T-helper 2 cell treated with Interferon-gamma antibody and Interleukin-4, amounts not matched to agents 100 ng/mL and 5 ng/mL, for 36 hours (primary cell): ENCODE results near the gene C22orf23. TPM values are rescaled to one million over a fixed set of nuclear protein-coding genes. Genes with fewer than 3 reads are reported as not detected.
"Not testable (repeated sequence)": the region's sequence is repeated elsewhere in the genome, so short reads cannot be mapped to it uniquely, and the experiment has no call there.

ENCODE experiments used
- intact Hi-C: fragments of 100-400 bp; cut with micrococcal nuclease; formaldehyde crosslinking; loops from one replicate; pipeline ENCODE4 v1.15.1; 2023
- total RNA-seq: library from RNA; stranded (reverse); gene quantifications from 2 replicates; pipeline ENCODE4 v1.2.3, GENCODE V29; 2022

Gene C22orf23
- total RNA-seq, 1 donor from 2014 or later, result not detected

DNA sequence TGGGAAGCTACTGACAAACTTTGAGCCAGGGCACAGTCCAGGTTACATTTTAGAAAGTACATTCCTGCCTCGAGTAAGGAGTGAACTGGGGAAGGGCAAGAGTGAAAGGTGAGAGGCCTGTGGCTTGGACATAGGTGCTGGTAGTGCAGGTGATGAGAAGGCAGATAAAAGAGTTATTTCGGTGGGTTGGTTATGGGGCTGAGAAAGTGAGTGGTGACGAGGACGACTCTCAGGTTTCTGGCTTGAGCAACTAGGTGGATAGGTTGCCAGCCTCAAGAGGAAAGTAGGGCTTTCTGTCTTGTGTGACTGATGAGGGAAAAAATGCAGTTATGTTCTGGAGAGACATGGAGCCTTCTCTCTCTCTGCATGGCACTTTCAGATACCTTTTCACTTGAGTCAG is 3.8 kb upstream of the C22orf23 start:
- intact Hi-C loops, result no loop called here

DNA sequence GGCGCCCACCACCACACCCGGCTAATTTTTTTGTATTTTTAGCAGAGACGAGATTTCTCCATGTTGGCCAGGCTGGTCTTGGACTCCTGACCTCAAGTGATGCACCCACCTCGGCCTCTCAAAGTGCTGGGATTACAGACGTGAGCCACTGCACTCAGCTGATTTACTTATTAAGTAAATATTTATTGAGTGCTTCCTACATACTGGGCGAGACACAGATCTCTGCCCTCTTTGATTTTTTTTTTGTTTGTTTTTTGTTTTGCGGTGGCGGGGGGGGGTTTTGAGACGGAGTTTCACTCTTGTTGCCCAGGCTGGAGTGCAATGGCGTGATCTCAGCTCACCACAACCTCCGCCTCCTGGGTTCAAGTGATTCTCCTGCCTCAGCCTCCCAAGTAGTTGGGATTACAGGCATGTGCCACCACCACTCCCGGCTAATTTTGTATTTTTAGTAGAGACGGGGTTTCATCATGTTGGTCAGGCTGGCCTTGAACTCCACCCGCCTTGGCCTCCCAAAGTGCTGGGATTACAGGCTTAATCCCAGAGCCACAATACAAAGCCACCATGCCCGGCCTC is 2.5 kb upstream of the C22orf23 start:
- intact Hi-C loops, result not testable (repeated sequence)

DNA sequence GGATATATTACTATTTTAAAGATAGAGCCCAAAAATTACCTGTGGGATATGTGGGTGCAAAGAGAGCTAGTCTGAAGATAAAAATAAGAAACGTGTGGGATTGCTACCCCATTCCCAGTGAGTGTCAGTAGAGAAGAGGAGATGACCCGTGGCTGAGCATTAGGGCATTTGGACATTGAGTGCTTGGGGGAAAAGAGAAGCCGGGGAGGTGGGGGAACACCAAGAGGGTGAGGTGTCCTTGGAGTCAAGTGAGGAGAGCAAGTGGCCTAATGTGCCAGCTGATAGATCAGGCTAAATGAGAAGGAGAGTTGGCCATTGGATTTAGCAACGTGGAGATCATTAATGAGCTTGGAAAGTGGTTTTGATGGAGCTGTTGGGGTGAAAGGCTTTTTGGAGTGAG is 1.3 kb upstream of the C22orf23 start:
- intact Hi-C loops, result loop anchor here (5.0 kb wide), 2 partner anchors 47 to 147 kb away; partner anchors contain the start of genes GCAT and MICALL1

- intact Hi-C loops, result loop anchor here (5.0 kb wide), 2 partner anchors 46 to 146 kb away; partner anchors contain the start of genes GCAT and MICALL1
These were observed 352 bp downstream of the C22orf23 start for GRCh38 chr22:37953062-37953436.

- intact Hi-C loops, result loop anchor here (5.0 kb wide), 2 partner anchors 45 to 145 kb away; partner anchors contain the start of genes GCAT and MICALL1
These were observed 772 bp downstream of the C22orf23 start for GRCh38 chr22:37952629-37953028.

DNA sequence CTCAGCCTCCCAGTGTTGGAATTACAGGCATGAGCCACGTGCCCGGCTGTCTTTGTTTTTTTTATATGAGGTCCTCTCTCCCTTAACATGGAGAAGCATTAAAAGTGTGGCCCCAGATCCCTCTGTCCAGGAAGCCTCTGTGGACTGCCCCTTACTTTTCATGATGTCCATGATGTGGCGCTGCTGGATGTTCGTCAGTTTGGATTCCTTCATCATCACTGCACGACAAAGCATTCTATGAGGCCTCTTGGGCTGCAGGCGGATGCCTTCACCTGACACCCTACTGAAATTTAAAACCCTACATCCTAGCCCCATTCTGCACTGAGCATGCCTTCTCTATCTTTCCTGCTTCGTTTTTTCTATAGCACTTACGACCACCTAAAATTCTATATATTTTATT is 2.1 kb downstream of the C22orf23 start:
- intact Hi-C loops, result loop anchor here (5.0 kb wide), 2 partner anchors 44 to 144 kb away; partner anchors contain the start of genes GCAT and MICALL1

DNA sequence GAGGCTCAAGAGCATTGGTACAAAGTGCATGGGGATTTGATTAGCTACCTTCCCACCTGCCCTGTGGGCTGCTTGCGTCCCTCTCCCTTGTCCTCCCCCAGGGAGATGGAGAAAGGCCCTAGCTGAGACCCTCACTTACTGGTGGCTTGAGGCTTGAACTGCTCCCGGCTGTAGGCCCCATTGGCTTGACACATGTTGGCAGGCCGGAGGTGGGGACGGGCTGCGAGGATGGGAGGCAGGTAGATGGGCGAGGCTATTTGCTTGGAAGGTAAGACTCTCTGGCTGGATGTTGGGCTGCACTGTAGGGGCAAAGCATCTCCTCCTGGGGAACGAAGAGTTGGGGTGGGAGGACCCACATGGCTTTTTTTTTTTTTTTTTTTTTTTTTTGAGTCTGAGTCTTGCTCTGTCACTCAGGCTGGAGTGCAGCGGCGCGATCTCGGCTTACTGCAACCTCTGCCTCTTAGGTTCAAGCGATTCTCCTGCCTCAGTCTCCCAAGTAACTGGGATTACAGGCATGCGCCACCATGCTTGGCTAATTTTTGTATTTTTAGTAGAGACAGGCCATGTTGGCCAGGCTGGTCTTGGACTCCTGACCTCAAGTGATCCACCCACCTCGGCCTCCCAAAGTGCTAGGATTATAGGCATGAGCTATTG is 6.1 kb downstream of the C22orf23 start:
- intact Hi-C loops, result not testable (repeated sequence)

- intact Hi-C loops, result not testable (repeated sequence)
These were observed 9.0 kb downstream of the C22orf23 start for GRCh38 chr22:37944423-37944822.

DNA sequence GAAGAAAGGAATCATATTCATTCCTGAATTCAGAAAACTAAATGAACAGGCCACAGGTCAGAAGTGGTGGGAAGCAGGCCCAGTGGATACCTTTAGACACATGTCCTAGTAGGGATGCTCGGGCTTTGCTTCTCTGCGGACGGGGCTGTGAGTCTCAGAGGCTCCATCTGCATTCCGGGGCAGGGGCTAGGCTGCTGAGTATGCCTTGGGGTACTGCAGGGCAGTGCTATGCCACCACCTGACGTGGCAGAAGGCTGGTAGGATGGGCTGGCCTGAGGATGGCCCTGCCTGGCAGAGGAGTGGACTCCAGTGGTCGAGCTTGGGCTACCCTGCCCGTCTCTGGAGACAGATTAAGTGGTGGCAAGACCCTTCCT is 9.6 kb downstream of the C22orf23 start:
- intact Hi-C loops, result no loop called here

GRCh38 chr22:37943136-37943824 is 10.1 kb downstream of the C22orf23 start:
- intact Hi-C loops, result no loop called here

DNA sequence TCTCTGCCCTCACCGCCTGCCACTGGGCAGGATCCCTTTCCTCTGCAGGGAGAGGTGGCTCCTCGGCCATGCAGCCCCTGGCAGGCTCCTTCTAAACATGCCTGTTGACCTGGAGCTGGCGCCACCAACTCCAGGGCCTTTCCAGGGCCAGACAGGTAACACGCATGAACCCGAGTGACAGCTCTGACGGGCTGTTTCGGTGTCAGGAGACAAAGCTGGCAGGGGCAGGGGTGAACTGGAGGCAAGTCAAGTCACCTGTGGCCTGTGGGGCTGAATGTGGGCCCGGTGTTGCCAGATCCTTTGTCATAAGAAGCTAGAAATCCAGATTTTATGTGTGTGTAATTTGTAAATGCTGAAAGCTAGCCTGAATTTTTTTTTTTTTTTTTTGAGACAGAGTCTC is 11.3 kb downstream of the C22orf23 start:
- intact Hi-C loops, result no loop called here

- intact Hi-C loops, result no loop called here
These were observed 12.6 kb downstream of the C22orf23 start for GRCh38 chr22:37940698-37941376.

DNA sequence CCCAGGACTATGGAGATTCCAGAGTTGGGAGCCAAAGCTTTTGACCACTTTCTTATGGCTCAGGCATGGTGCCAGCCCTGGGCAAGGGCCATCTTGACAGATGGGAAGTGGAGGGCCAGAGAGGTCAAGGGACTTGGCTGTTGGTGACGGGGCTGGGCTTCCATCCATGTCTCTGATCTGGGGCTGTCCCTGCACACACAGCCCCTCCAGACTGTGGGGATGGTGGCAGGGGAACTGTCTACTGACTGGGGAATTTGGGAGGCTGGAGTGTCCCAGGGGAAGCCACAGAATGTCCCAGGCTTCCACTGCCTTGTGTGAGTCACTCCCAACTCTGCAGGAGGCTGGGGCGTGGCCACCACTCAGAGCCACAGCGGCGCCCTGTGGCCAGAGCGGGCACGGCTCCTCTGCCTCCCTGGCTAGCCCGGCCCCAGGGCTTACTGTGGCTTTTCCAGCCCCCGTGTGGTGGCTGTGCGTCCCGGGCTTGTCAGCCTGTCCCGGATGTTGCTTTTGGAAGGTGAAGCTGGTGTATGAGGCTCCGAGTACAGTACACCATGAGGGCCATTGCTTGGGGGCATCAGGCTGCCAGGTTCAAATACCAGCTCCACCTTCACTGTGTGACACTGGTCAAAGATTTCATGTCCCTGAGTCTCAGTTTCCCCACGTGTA is 19.6 kb downstream of the C22orf23 start:
- intact Hi-C loops, result loop anchor here (1.0 to 5.0 kb wide), 2 partner anchors 37 to 117 kb away; no protein-coding TSS in a partner anchor

GRCh38 chr22:37932821-37933578 is 20.4 kb downstream of the C22orf23 start:
- intact Hi-C loops, result loop anchor here (5.0 kb wide), 1 partner anchor 36 kb away; no protein-coding TSS in a partner anchor

GRCh38 chr22:37932401-37932800 is 21.0 kb downstream of the C22orf23 start:
- intact Hi-C loops, result loop anchor here (5.0 kb wide), 1 partner anchor 35 kb away; no protein-coding TSS in a partner anchor

- intact Hi-C loops, result loop anchor here (5.0 kb wide), 1 partner anchor 35 kb away; no protein-coding TSS in a partner anchor
These were observed 21.5 kb downstream of the C22orf23 start for GRCh38 chr22:37931893-37932389.

- intact Hi-C loops, result loop anchor here (5.0 kb wide), 1 partner anchor 34 kb away; no protein-coding TSS in a partner anchor
These were observed 22.4 kb downstream of the C22orf23 start for GRCh38 chr22:37930952-37931440.

- intact Hi-C loops, result loop anchor here (5.0 kb wide), 1 partner anchor 33 kb away; no protein-coding TSS in a partner anchor
These were observed 23.0 kb downstream of the C22orf23 start for GRCh38 chr22:37930270-37930951.

GRCh38 chr22:37929390-37929789 is 24.0 kb downstream of the C22orf23 start:
- intact Hi-C loops, result no loop called here
